ENCODE data around the gene SREK1.

Gene SREK1

DNA sequence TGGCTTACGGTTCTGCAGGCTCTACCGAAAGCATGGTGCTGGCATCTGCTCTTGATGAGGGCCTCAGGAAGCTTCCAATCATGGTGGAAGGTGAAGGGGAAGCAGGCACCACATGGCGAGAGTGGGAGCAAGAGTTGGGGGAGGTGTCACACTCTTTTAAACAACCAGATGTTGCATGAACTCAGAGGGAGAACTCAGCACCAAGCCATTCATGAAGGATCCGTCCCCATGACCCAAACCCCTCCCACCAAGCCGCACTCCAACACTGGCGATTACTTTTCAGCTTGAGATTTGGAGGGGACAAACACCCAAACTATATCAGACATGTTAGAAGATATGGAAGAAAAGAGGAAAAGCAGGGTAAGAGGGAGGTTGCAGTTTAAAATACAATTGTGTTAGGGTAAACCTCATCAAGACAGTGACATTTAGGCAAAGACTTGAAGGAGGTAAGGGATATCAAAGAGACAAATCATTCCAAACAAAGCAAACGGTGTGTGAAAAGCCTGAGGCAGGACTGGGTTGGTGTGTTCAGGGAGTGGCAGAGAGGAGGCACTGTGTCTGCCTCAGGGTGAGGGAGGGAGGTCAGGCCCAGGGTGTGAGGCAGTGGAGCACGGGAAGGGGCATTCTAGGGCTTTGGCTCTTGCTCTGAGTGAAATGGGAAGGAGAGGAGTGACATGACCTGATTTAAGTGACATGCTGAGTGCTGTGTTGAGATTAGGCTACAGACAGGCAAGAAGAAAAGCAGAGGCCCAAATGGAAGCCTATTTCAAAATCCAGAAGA, 80.9 kb downstream of the SREK1 start:
- H3K36me3 ChIP-seq (ENCODE audit: insufficient read depth, low read length) = no peaks in the 10 kb centered on the region
- no peaks in the 10 kb centered on the region for H3K9me3 ChIP-seq (ENCODE audit: low read length)
- H3K27me3 ChIP-seq (ENCODE audit: control insufficient read depth in 1 of 2, insufficient read depth in 2 of 2, low read length in 2 of 2) = no peaks in the 10 kb centered on the region
- no peaks in the 10 kb centered on the region for H3K4me1 ChIP-seq (ENCODE audit: insufficient read depth, low read length)
- H3K4me3 ChIP-seq (ENCODE audit: low read depth in 1 of 2, low read length in 2 of 2) = no peak overlapping the region
- no peak overlapping the region for H3K9ac ChIP-seq (ENCODE audit: low read length)
- H3K27ac ChIP-seq (ENCODE audit: low read depth, low read length) = no peak overlapping the region

DNA sequence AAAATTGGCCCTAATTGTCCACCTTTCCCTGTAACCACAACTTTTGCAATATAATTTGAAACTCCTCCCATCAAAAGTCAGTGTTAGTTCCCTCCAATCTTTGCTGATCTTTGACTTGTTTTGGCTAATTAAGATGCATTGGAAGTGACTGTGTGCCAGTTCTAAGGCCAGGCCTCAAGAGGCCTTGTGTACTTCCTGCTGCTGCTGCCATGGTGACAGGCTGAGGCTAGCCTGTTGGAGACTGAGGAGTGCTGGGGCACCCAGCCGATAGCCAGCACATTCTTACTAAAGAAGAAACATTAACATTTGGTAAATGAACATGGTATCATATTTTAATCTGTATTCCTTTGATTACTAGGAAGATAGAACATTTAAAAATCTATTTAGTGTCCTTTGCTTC, 86.5 kb downstream of the SREK1 start:
- Histone ChIP-seq H3K36me3 (ENCODE audit: insufficient read depth, low read length) (no peaks in the 10 kb centered on the region), H3K27ac (ENCODE audit: low read depth, low read length) (no peak overlapping the region), H3K4me1 (ENCODE audit: insufficient read depth, low read length) (no peaks in the 10 kb centered on the region), H3K4me3 (ENCODE audit: low read depth in 1 of 2, low read length in 2 of 2) (no peak overlapping the region), H3K27me3 (ENCODE audit: control insufficient read depth in 1 of 2, insufficient read depth in 2 of 2, low read length in 2 of 2) (no peaks in the 10 kb centered on the region), H3K9ac (ENCODE audit: low read length) (no peak overlapping the region), H3K9me3 (ENCODE audit: low read length) (no peaks in the 10 kb centered on the region)

DNA sequence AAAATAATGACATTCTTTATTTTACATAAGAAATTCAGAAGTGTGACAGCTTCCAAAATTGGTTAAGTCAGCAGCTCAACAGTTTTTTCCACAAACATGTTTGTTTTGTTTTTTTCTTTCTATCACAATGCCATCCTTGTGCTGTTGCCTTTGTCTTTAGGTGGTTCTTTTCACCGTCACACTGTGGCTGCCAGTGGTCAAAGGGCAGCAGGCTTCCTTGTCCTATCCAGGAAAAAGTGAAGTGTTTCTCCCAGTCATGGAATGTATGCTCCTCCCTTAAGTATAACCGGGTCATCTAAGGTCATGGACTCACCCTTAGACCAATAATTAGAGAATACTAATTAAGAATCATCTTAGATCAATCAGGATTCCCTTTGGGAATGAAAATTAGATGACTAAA, 87.4 kb downstream of the SREK1 start:
- Histone ChIP-seq H3K4me3 (ENCODE audit: low read depth in 1 of 2, low read length in 2 of 2) (no peak overlapping the region), H3K27ac (ENCODE audit: low read depth, low read length) (no peak overlapping the region), H3K4me1 (ENCODE audit: insufficient read depth, low read length) (no peaks in the 10 kb centered on the region), H3K9ac (ENCODE audit: low read length) (no peak overlapping the region), H3K9me3 (ENCODE audit: low read length) (no peaks in the 10 kb centered on the region), H3K27me3 (ENCODE audit: control insufficient read depth in 1 of 2, insufficient read depth in 2 of 2, low read length in 2 of 2) (no peaks in the 10 kb centered on the region), H3K36me3 (ENCODE audit: insufficient read depth, low read length) (no peaks in the 10 kb centered on the region)

DNA sequence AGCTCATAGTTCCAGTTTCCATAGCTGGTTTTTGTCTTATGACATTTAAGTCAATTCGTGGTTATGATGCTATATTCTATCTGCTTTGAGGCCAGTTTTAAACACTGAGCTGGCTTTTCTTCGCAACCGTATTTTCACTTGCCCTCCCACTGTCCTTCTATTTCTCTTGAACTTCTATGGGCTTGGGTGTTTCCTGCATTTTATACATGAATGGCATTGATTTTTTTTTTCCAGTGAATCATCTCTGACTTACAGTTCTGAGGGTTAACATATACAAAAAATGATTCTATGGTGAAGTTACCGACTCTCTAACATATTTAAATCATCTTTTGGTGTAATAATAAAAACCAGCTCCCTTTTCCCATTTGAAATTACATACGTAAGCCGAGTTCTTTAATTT, 88.2 kb downstream of the SREK1 start:
- H3K27ac ChIP-seq (ENCODE audit: low read depth, low read length) = no peak overlapping the region
- H3K9me3 ChIP-seq (ENCODE audit: low read length) = no peaks in the 10 kb centered on the region
- no peak overlapping the region for H3K9ac ChIP-seq (ENCODE audit: low read length)
- H3K27me3 ChIP-seq (ENCODE audit: control insufficient read depth in 1 of 2, insufficient read depth in 2 of 2, low read length in 2 of 2) = no peaks in the 10 kb centered on the region
- H3K36me3 ChIP-seq (ENCODE audit: insufficient read depth, low read length) = no peaks in the 10 kb centered on the region
- no peaks in the 10 kb centered on the region for H3K4me1 ChIP-seq (ENCODE audit: insufficient read depth, low read length)
- no peak overlapping the region for H3K4me3 ChIP-seq (ENCODE audit: low read depth in 1 of 2, low read length in 2 of 2)

DNA sequence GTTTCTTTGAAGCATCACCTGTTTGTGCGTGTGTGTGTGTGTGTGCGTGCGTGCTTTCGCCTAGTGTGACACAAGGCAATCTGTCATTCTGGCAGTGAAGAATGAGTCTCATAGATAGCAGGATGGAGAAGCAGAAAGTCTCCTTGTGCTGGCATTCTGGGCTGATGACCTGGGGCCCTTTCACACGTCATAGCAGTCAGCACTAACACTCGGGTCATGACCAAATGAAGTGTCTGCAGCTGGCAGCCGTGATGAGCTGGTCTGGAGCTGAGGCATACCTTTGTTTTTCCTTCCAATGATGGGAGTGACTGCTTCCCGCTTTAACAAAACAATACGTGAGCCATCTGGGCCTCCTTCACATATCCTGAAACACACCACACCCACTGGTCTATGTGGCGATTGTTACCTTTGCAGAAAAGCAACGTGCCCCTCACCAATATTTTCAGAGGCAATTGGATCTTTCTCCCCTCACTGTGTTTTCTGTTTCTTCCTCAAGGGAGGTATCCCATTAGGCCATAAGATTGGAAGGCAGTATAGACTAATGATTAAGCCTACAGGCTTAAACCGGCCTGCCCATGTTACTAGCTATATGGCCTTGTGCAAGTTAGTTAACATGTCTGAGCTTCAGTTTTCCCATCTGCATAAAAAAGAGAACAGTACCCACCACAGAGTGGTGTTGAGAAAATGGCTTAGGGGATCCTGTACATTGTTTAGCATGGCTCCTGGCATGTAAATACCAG, 88.8 kb downstream of the SREK1 start:
- Histone ChIP-seq H3K4me3 (ENCODE audit: low read depth in 1 of 2, low read length in 2 of 2) (no peak overlapping the region), H3K4me1 (ENCODE audit: insufficient read depth, low read length) (no peaks in the 10 kb centered on the region), H3K9me3 (ENCODE audit: low read length) (no peaks in the 10 kb centered on the region), H3K9ac (ENCODE audit: low read length) (no peak overlapping the region), H3K27ac (ENCODE audit: low read depth, low read length) (no peak overlapping the region), H3K36me3 (ENCODE audit: insufficient read depth, low read length) (no peaks in the 10 kb centered on the region), H3K27me3 (ENCODE audit: control insufficient read depth in 1 of 2, insufficient read depth in 2 of 2, low read length in 2 of 2) (no peaks in the 10 kb centered on the region)

All from muscle layer of colon (tissue), 2 donors.